ENCODE results near the gene RASD2.

RASD2 gene

DNA sequence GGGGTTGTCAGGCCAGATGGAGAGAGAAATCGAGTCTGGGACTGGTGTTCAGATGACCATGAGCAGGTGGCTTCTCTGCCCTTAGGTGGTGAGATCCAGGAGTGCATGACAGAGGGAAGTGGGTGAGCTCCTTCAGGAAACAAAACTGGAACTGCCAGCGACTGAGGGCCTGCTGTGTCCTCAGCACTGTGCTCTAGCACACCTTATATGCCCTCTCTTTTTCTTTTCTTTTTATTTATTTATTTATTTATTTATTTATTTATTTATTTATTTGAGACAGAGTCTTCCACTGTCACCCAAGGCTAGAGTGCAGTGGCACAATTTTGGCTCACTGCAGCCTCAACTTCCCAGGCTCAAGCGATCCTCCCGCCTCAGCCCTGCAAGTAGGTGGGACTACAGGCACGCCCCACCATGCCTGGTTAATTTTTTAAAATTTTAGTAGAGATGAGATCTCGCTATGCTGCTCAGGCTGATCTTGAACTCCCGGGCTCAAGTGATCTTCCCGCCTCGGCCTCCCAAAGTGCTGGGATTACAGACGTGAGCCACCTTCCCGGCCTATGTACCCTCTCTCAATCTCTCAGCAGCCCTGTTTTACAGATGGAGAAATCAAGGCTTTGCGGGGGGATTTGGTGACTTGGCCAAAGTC, 14.8 kb upstream of the RASD2 start:
- TF ChIP-seq, protein P1, sequence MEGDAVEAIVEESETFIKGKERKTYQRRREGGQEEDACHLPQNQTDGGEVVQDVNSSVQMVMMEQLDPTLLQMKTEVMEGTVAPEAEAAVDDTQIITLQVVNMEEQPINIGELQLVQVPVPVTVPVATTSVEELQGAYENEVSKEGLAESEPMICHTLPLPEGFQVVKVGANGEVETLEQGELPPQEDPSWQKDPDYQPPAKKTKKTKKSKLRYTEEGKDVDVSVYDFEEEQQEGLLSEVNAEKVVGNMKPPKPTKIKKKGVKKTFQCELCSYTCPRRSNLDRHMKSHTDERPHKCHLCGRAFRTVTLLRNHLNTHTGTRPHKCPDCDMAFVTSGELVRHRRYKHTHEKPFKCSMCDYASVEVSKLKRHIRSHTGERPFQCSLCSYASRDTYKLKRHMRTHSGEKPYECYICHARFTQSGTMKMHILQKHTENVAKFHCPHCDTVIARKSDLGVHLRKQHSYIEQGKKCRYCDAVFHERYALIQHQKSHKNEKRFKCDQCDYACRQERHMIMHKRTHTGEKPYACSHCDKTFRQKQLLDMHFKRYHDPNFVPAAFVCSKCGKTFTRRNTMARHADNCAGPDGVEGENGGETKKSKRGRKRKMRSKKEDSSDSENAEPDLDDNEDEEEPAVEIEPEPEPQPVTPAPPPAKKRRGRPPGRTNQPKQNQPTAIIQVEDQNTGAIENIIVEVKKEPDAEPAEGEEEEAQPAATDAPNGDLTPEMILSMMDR (IDR thresholded peaks at IDR 0.05; ENCODE audit: control insufficient read depth, insufficient read depth, low read depth, low read length, missing control alignments), result no peak
- H3K4me3 ChIP-seq (ENCODE audit: control insufficient read depth, low read depth, low read length), result no peak overlapping the region
- no peak for DNase-seq (ENCODE audit: low read depth)

DNA sequence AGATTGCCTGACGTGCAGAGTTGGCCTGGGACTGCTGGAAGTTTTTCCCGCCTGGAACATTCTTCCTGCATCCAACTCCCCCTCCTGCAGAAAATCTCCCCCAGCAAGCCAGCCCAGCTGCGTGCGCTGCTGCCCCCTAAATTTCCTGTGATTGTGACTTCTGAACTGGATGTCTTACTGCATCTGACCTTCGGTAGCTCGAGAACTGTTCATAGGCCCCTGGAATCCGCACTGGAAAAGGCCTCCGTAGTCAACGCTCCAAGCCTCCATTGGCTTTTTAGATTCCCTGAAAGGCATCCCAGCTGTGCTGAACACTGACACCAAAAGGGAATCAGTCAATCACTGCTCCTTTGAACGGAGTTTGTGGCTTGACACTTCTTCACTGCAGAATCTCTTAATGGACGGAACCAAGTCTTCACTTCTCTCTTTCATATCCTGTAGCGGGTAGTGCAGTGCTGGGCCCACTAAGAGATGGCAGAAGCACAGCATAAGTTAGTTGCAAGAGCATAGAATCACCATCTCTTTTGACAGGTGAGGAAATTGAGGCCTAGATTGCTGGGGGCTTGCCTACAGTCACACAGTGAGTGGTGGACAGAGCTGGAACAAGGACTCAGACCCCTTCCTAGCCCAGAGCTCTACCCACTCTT, 14.2 kb upstream of the RASD2 start:
- H3K4me3 ChIP-seq (ENCODE audit: control insufficient read depth, low read depth, low read length), result no peak overlapping the region
- TF ChIP-seq, protein P1 (IDR thresholded peaks at IDR 0.05; ENCODE audit: control insufficient read depth, insufficient read depth, low read depth, low read length, missing control alignments), result no peak
- DNase-seq (ENCODE audit: low read depth), result no peak

DNA sequence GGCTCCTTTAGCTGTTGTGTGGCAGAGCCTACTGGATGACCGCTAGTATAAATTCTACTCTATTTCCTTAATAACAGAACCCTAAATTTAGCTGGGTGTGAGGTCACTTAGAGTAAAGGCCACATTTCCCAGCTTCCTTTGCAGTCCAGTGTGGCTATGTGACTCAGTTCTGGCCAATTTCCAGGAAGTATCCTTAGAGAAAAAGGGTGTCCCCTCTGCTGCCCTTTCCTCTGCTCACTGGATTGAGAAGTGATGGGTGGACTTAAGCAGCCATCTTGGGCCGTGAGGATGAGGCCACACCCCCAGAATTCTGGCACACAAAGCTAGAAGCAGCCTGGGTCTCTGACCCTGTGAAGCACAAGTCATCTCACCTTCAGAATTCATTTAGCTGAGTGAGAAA, 11.7 kb upstream of the RASD2 start:
- no peak for DNase-seq (ENCODE audit: low read depth)
- H3K4me3 ChIP-seq (ENCODE audit: control insufficient read depth, low read depth, low read length), result no peak overlapping the region
- TF ChIP-seq, protein P1 (IDR thresholded peaks at IDR 0.05; ENCODE audit: control insufficient read depth, insufficient read depth, low read depth, low read length, missing control alignments), result no peak

DNA sequence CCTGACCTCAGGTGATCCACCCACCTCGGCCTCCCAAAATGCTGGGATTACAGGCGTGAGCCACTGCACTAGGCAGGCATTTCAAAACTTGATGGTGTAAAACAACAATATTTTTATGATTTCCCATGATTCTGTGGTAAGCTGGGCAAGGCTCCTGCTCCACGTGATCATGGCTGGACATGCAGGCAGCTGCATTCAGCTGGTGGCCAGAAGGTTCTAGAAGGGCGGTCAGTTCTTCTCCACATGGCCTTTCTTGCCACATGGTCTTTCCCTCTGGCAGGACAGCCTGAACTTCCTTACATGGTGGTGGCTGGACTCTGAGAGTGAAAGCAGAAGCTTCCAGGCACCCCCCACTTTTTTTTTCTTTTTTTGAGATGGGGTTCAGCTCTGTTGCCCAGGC, 9.9 kb upstream of the RASD2 start:
- DNase-seq (ENCODE audit: low read depth), result no peak
- TF ChIP-seq, protein P1 (IDR thresholded peaks at IDR 0.05; ENCODE audit: control insufficient read depth, insufficient read depth, low read depth, low read length, missing control alignments), result no peak
- H3K4me3 ChIP-seq (ENCODE audit: control insufficient read depth, low read depth, low read length), result no peak overlapping the region

DNA sequence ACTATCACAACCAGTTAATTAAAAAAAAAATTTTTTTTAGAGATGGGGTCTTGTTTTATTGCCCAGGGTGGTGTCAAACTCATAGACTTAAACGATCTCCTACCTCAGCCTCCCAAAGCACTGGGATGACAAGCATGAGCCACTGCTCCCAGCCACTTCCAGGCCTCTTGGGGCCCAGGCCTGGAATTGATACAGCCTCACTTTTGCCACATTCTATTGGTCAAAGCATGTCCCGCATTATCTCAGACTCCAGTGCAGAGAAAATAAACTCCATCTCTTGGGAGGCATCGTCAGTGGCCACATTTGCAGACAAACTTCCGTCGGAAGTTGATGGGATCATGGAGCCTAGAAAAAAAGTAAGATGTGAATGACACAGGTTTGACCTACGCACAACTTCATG, 9.4 kb upstream of the RASD2 start:
- DNase-seq (ENCODE audit: low read depth), result no peak
- no peak overlapping the region for H3K4me3 ChIP-seq (ENCODE audit: control insufficient read depth, low read depth, low read length)
- TF ChIP-seq, protein P1 (IDR thresholded peaks at IDR 0.05; ENCODE audit: control insufficient read depth, insufficient read depth, low read depth, low read length, missing control alignments), result no peak

DNA sequence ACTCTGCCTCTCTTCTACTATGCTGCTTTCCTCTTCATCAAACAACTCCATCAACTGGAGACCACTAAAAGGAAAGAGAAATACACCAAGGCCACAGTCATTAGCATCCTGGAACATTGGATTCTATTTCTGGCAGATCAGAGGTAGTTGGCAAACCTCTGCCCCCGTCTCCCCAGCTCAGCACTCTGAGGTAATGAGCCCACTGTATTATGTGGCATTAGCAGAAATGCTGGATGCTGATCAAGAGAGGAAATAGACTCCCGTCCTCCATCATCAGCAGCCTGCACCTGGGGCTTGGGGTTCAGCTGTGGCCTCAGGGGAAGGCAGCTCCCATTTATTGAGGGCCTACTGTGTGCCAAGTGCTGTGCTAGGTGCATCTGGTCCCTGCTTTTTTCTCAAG, 9.0 kb upstream of the RASD2 start:
- DNase-seq (ENCODE audit: low read depth), result no peak
- no peak overlapping the region for H3K4me3 ChIP-seq (ENCODE audit: control insufficient read depth, low read depth, low read length)
- TF ChIP-seq, protein P1 (IDR thresholded peaks at IDR 0.05; ENCODE audit: control insufficient read depth, insufficient read depth, low read depth, low read length, missing control alignments), result no peak
